ENCODE measurements around the gene SUGP2.

Gene SUGP2

GRCh38 chr19:18996796-18997394 is 36.4 kb downstream of the SUGP2 start:
- H2BK12ac ChIP-seq (ENCODE audit: low read length in 2 of 2) = no peak overlapping the region
- no peak overlapping the region for H2BK5ac ChIP-seq (ENCODE audit: low read depth, low read length, poor library complexity, severe bottlenecking)
- H3K4ac ChIP-seq (ENCODE audit: low read depth in 1 of 2, low read length in 2 of 2) = no peak overlapping the region
- H3K4me2 ChIP-seq (ENCODE audit: low read length, poor library complexity, severe bottlenecking) = no peak overlapping the region
- H2BK15ac ChIP-seq (ENCODE audit: low read depth, poor library complexity, severe bottlenecking) = no peak overlapping the region
- 89% methylated on average over 5 of the region's 6 CpGs for WGBS
- no peak overlapping the region for H2BK120ac ChIP-seq (ENCODE audit: low read depth, low read length)
- H3K9ac ChIP-seq (ENCODE audit: low read length) = no peak overlapping the region
- H3K27me3 ChIP-seq (ENCODE audit: control insufficient read depth in 1 of 2, insufficient read depth in 1 of 2, low read length in 2 of 2) = no peaks in the 10 kb centered on the region
- no peak overlapping the region for H4K91ac ChIP-seq (ENCODE audit: low read length)
- H3K23ac ChIP-seq (ENCODE audit: low read length in 2 of 2) = no peak overlapping the region
- H3K14ac ChIP-seq (ENCODE audit: low read length in 2 of 2) = no peak overlapping the region
- peaks cover 30% of the 10 kb centered on the region for H3K79me1 ChIP-seq (replicated peaks; ENCODE audit: low read length, poor library complexity, severe bottlenecking)
- H3K9me3 ChIP-seq (ENCODE audit: control insufficient read depth, low read length) = no peaks in the 10 kb centered on the region
- no peak overlapping the region for H3K18ac ChIP-seq (ENCODE audit: low read depth in 1 of 2, low read length in 2 of 2)
- H2AK5ac ChIP-seq (ENCODE audit: low read length, severe bottlenecking) = no peak overlapping the region
- DNase-seq = no peak
- no peak overlapping the region for H2AFZ ChIP-seq (ENCODE audit: low read depth, low read length)
- no peak overlapping the region for H3K27ac ChIP-seq (ENCODE audit: low read length, poor library complexity, severe bottlenecking)
- peaks cover 22% of the 10 kb centered on the region for H3K4me1 ChIP-seq (ENCODE audit: control insufficient read depth, insufficient read depth, low read depth, low read length)
- no peak overlapping the region for H4K8ac ChIP-seq (ENCODE audit: low read length)
- peaks cover 76 to 79% of the 10 kb centered on the region in 2 experiments for H3K36me3 ChIP-seq (ENCODE audit: control insufficient read depth in 1 of 2, insufficient read depth in 2 of 2, low read depth in 1 of 2, low read length in 2 of 2)
- H3K4me3 ChIP-seq (ENCODE audit: insufficient read depth in 1 of 2, low read depth in 1 of 2, low read length in 2 of 2) = no peak overlapping the region

GRCh38 chr19:18996351-18996750 is 37.0 kb downstream of the SUGP2 start:
- no peak for DNase-seq
- 98% methylated on average over 10 of the region's 10 CpGs for WGBS
- peaks cover 27% of the 10 kb centered on the region for H3K79me1 ChIP-seq (replicated peaks; ENCODE audit: low read length, poor library complexity, severe bottlenecking)
- H3K4me1 ChIP-seq (ENCODE audit: control insufficient read depth, insufficient read depth, low read depth, low read length) = peaks cover 22% of the 10 kb centered on the region
- H2AK5ac ChIP-seq (ENCODE audit: low read length, severe bottlenecking) = no peak overlapping the region
- H3K23ac ChIP-seq (ENCODE audit: low read length in 2 of 2) = no peak overlapping the region
- H3K27ac ChIP-seq (ENCODE audit: low read length, poor library complexity, severe bottlenecking) = no peak overlapping the region
- no peak overlapping the region for H2BK12ac ChIP-seq (ENCODE audit: low read length in 2 of 2)
- no peak overlapping the region for H3K4me3 ChIP-seq (ENCODE audit: insufficient read depth in 1 of 2, low read depth in 1 of 2, low read length in 2 of 2)
- H3K4ac ChIP-seq (ENCODE audit: low read depth in 1 of 2, low read length in 2 of 2) = no peak overlapping the region
- H3K9me3 ChIP-seq (ENCODE audit: control insufficient read depth, low read length) = no peaks in the 10 kb centered on the region
- H3K36me3 ChIP-seq (ENCODE audit: control insufficient read depth in 1 of 2, insufficient read depth in 2 of 2, low read depth in 1 of 2, low read length in 2 of 2) = peaks cover 76 to 78% of the 10 kb centered on the region in 2 experiments
- peak overlapping the region; percentile 26 for H3K9ac ChIP-seq (ENCODE audit: low read length)
- no peak overlapping the region for H2AFZ ChIP-seq (ENCODE audit: low read depth, low read length)
- no peak overlapping the region for H4K8ac ChIP-seq (ENCODE audit: low read length)
- H3K4me2 ChIP-seq (ENCODE audit: low read length, poor library complexity, severe bottlenecking) = no peak overlapping the region
- H3K14ac ChIP-seq (ENCODE audit: low read length in 2 of 2) = no peak overlapping the region
- no peak overlapping the region for H2BK15ac ChIP-seq (ENCODE audit: low read depth, poor library complexity, severe bottlenecking)
- no peak overlapping the region for H2BK5ac ChIP-seq (ENCODE audit: low read depth, low read length, poor library complexity, severe bottlenecking)
- no peak overlapping the region for H2BK120ac ChIP-seq (ENCODE audit: low read depth, low read length)
- no peaks in the 10 kb centered on the region for H3K27me3 ChIP-seq (ENCODE audit: control insufficient read depth in 1 of 2, insufficient read depth in 1 of 2, low read length in 2 of 2)
- no peak overlapping the region for H3K18ac ChIP-seq (ENCODE audit: low read depth in 1 of 2, low read length in 2 of 2)
- H4K91ac ChIP-seq (ENCODE audit: low read length) = no peak overlapping the region

- no peak overlapping the region for H2BK15ac ChIP-seq (ENCODE audit: low read depth, poor library complexity, severe bottlenecking)
- H2BK120ac ChIP-seq (ENCODE audit: low read depth, low read length) = no peak overlapping the region
- peaks cover 27% of the 10 kb centered on the region for H3K79me1 ChIP-seq (replicated peaks; ENCODE audit: low read length, poor library complexity, severe bottlenecking)
- WGBS = 66% methylated on average over 5 of the region's 5 CpGs
- H3K9me3 ChIP-seq (ENCODE audit: control insufficient read depth, low read length) = no peaks in the 10 kb centered on the region
- no peak overlapping the region for H3K14ac ChIP-seq (ENCODE audit: low read length in 2 of 2)
- H2BK5ac ChIP-seq (ENCODE audit: low read depth, low read length, poor library complexity, severe bottlenecking) = no peak overlapping the region
- no peak overlapping the region for H4K8ac ChIP-seq (ENCODE audit: low read length)
- peak; percentile 92 for DNase-seq
- peaks cover 80% of the 10 kb centered on the region in 2 experiments for H3K36me3 ChIP-seq (ENCODE audit: control insufficient read depth in 1 of 2, insufficient read depth in 2 of 2, low read depth in 1 of 2, low read length in 2 of 2)
- H2AK5ac ChIP-seq (ENCODE audit: low read length, severe bottlenecking) = no peak overlapping the region
- no peak overlapping the region for H3K4me3 ChIP-seq (ENCODE audit: insufficient read depth in 1 of 2, low read depth in 1 of 2, low read length in 2 of 2)
- H3K9ac ChIP-seq (ENCODE audit: low read length) = peak overlapping the region; percentile 26
- no peak overlapping the region for H3K23ac ChIP-seq (ENCODE audit: low read length in 2 of 2)
- no peak overlapping the region for H3K27ac ChIP-seq (ENCODE audit: low read length, poor library complexity, severe bottlenecking)
- H3K27me3 ChIP-seq (ENCODE audit: control insufficient read depth in 1 of 2, insufficient read depth in 1 of 2, low read length in 2 of 2) = no peaks in the 10 kb centered on the region
- H3K4me2 ChIP-seq (ENCODE audit: low read length, poor library complexity, severe bottlenecking) = no peak overlapping the region
- H3K4me1 ChIP-seq (ENCODE audit: control insufficient read depth, insufficient read depth, low read depth, low read length) = peaks cover 22% of the 10 kb centered on the region
- H3K18ac ChIP-seq (ENCODE audit: low read depth in 1 of 2, low read length in 2 of 2) = no peak overlapping the region
- no peak overlapping the region for H2BK12ac ChIP-seq (ENCODE audit: low read length in 2 of 2)
- H2AFZ ChIP-seq (ENCODE audit: low read depth, low read length) = no peak overlapping the region
- H3K4ac ChIP-seq (ENCODE audit: low read depth in 1 of 2, low read length in 2 of 2) = no peak overlapping the region
- no peak overlapping the region for H4K91ac ChIP-seq (ENCODE audit: low read length)
Observed at GRCh38 chr19:18995804-18996241, 37.5 kb downstream of the SUGP2 start.

- WGBS = 97% methylated on average over 10 of the region's 10 CpGs
- H3K14ac ChIP-seq (ENCODE audit: low read length in 2 of 2) = no peak overlapping the region
- no peak overlapping the region for H3K4me3 ChIP-seq (ENCODE audit: insufficient read depth in 1 of 2, low read depth in 1 of 2, low read length in 2 of 2)
- no peaks in the 10 kb centered on the region for H3K9me3 ChIP-seq (ENCODE audit: control insufficient read depth, low read length)
- no peak overlapping the region for H3K4me2 ChIP-seq (ENCODE audit: low read length, poor library complexity, severe bottlenecking)
- H3K18ac ChIP-seq (ENCODE audit: low read depth in 1 of 2, low read length in 2 of 2) = no peak overlapping the region
- no peak overlapping the region for H3K23ac ChIP-seq (ENCODE audit: low read length in 2 of 2)
- H4K8ac ChIP-seq (ENCODE audit: low read length) = peak overlapping the region; percentile 13
- H3K27me3 ChIP-seq (ENCODE audit: control insufficient read depth in 1 of 2, insufficient read depth in 1 of 2, low read length in 2 of 2) = peaks cover 0 to under 1% of the 10 kb centered on the region in 2 experiments
- H2BK15ac ChIP-seq (ENCODE audit: low read depth, poor library complexity, severe bottlenecking) = no peak overlapping the region
- H2BK120ac ChIP-seq (ENCODE audit: low read depth, low read length) = no peak overlapping the region
- peaks cover 19% of the 10 kb centered on the region for H3K79me1 ChIP-seq (replicated peaks; ENCODE audit: low read length, poor library complexity, severe bottlenecking)
- H3K36me3 ChIP-seq (ENCODE audit: control insufficient read depth in 1 of 2, insufficient read depth in 2 of 2, low read depth in 1 of 2, low read length in 2 of 2) = peaks cover 62 to 64% of the 10 kb centered on the region in 2 experiments
- no peak overlapping the region for H2BK12ac ChIP-seq (ENCODE audit: low read length in 2 of 2)
- H3K27ac ChIP-seq (ENCODE audit: low read length, poor library complexity, severe bottlenecking) = no peak overlapping the region
- H2AK5ac ChIP-seq (ENCODE audit: low read length, severe bottlenecking) = no peak overlapping the region
- no peak overlapping the region for H2AFZ ChIP-seq (ENCODE audit: low read depth, low read length)
- H3K4me1 ChIP-seq (ENCODE audit: control insufficient read depth, insufficient read depth, low read depth, low read length) = peaks cover 6% of the 10 kb centered on the region
- H4K91ac ChIP-seq (ENCODE audit: low read length) = no peak overlapping the region
- H2BK5ac ChIP-seq (ENCODE audit: low read depth, low read length, poor library complexity, severe bottlenecking) = no peak overlapping the region
- H3K4ac ChIP-seq (ENCODE audit: low read depth in 1 of 2, low read length in 2 of 2) = no peak overlapping the region
- H3K9ac ChIP-seq (ENCODE audit: low read length) = no peak overlapping the region
- no peak for DNase-seq
Observed at GRCh38 chr19:18993115-18993514, 40.2 kb downstream of the SUGP2 start.

All from mesenchymal stem cell (in vitro differentiated cells and primary cell).